Measurements from ENCODE around the gene TMEM250. TPM values are rescaled to one million over a fixed set of nuclear protein-coding genes. Genes with fewer than 3 reads are reported as not detected.

TMEM250 gene
- total and polyA plus RNA-seq, 9 of the 15 experiments (the other 6 are each of a cell fraction or from before 2014, with no cell fraction given) = 0.32 to 44.6 (median 12.2) TPM

- TF ChIP-seq E2F8 (IDR thresholded peaks at IDR 0.05; ENCODE audit: low read depth, partially characterized antibody) (no peak), DLX4 (CRISPR knock-in tag; IDR thresholded peaks at IDR 0.05) (no peak), ZNF395 (CRISPR knock-in tag; IDR thresholded peaks at IDR 0.05) (peak; percentile 63; the same call in 1 of the 2 replicates), PPARD (CRISPR knock-in tag; IDR thresholded peaks at IDR 0.05) (no peak), SIN3A (IDR thresholded peaks at IDR 0.05; ENCODE audit: borderline replicate concordance in 2 of 2, control insufficient read depth in 1 of 2, low read depth in 2 of 2, low read length in 2 of 2) (peak in 1 of 2 experiments; percentile 74; a peak in 3 of 4 replicates), MED1 (CRISPR knock-in tag; IDR thresholded peaks at IDR 0.05; ENCODE audit: borderline replicate concordance) (0 out of 2 replicates have a peak, but pooled peaks have one; percentile 21), ZNF57 (CRISPR knock-in tag; IDR thresholded peaks at IDR 0.05) (no peak), ZNF384 (IDR thresholded peaks at IDR 0.05; ENCODE audit: low read depth, low read length) (no peak), ESRRA (IDR thresholded peaks at IDR 0.05; ENCODE audit: borderline replicate concordance, low read depth) (peak; percentile 60), NCOA6 (IDR thresholded peaks at IDR 0.05) (peak; percentile 98), TARDBP (IDR thresholded peaks at IDR 0.05) (peak; percentile 30; the same call in 1 of the 2 replicates), RNF2 (IDR thresholded peaks at IDR 0.05) (peak; percentile 57; the same call in 1 of the 2 replicates), ELF1 (tag; IDR thresholded peaks at IDR 0.05) (peak; percentile 98), PRDM10 (IDR thresholded peaks at IDR 0.05; ENCODE audit: partially characterized antibody) (no peak), NFIC (IDR thresholded peaks at IDR 0.05) (peak; percentile 63), ZBED1 (IDR thresholded peaks at IDR 0.05) (0 out of 2 replicates have a peak, but pooled peaks have one; percentile 50), VEZF1 (CRISPR knock-in tag; IDR thresholded peaks at IDR 0.05) (peak; percentile 82), NRF1 (conservative IDR thresholded peaks at IDR 0.05 in 1 of 2, IDR thresholded peaks at IDR 0.05 in 1 of 2) (peak; percentile 100)
These were observed at the start of gene TMEM250 (continued) for GRCh38 chr9:136118320-136119060.
